Activated naive CD8-positive, alpha-beta T cell treated with anti-CD3 and anti-CD28 coated beads, Interleukin-2, amount 50 U/mL, for 16 hours (primary cell): ENCODE measurements around the gene FAM76B.
"Not testable (repeated sequence)": the region's sequence is repeated elsewhere in the genome, so short reads cannot be mapped to it uniquely, and the experiment has no call there.

ENCODE experiments used
- DNase-seq: peaks from one replicate; pipeline ENCODE4 v3.0.0-alpha.2; 2020; ENCODE audit warnings: low read depth, low spot score

FAM76B gene

GRCh38 chr11:95789506-95790122 is at the start of gene FAM76B:
FAM76B (minus strand) TSS chr11:95789782; CDS start chr11:95789478, 304 bp downstream.
- DNase-seq = peak; percentile 86

DNA sequence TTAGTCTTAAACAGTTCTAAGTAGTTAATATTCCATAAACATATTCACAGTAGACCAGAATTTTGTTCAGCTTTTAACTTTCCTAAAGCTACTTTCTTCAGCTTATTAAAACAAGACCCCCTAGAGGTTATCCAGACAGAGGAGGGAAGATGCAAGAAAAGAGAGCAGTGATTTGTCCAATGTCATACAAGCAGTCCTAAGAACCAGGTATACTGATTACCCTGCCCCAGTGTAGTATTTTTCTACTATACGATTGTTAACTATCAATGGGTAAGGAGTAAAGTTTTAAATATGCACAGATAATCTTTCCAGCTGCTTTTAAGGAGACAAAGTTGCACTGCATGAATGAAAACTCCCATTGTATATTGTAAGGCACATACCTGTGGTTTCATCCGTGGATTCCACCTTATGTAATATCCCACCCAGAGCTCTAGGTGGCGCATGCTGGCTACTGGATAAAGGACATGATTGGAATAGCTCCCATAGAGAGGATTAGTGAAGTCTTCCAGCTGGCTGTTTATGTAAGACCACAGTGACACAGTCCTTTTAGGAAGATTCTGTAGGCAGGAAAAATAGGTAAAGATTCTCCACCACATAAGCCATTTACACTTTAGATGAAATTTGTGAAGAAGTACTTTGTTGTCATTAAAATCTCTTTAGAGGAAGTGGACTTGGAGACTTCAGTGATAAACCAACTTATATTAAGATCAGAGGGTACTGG is 46.3 kb upstream of the FAM76B start:
- DNase-seq = no peak

GRCh38 chr11:95835351-95835750 is 45.8 kb upstream of the FAM76B start:
- DNase-seq = no peak

DNA sequence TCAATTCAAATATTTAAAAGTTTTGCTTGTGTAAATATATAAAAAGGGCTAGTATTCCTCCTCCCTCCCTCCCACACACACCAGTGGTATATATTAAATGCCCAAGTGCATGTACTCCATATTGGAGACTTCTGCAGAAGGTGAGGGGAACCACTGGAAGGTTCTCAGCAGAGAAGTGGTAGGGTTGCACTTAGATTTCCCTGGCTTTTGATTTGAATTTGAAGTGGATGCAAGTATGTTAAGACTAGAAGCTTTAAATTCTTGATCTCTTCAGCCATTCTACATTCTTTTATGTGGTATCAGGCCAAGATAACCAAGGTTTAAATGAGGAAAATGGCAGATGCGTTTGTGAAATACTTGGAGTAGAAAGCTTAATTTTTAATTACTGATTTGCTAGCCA is 43.8 kb upstream of the FAM76B start:
- DNase-seq = no peak

DNA sequence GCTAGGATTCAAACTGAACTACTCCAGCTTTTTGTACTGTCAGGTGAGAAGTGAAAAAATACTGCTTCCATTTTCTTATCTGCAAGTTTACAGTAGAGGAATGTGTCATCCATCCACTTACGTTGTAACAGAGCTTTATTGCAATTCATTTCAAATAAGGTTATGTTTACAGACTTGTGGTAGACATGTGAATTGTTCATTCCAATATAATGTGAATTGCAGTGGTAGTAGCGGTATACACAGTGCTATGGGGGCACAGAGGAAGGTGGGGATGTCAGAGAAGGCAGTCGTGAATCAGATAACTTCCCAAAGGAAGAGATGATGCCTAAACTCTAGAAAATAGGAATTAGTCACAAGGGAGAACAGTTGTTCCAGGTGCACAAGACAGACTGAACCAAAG is 43.2 kb upstream of the FAM76B start:
- no peak for DNase-seq

GRCh38 chr11:95831198-95831883 is 41.8 kb upstream of the FAM76B start:
- DNase-seq = no peak

DNA sequence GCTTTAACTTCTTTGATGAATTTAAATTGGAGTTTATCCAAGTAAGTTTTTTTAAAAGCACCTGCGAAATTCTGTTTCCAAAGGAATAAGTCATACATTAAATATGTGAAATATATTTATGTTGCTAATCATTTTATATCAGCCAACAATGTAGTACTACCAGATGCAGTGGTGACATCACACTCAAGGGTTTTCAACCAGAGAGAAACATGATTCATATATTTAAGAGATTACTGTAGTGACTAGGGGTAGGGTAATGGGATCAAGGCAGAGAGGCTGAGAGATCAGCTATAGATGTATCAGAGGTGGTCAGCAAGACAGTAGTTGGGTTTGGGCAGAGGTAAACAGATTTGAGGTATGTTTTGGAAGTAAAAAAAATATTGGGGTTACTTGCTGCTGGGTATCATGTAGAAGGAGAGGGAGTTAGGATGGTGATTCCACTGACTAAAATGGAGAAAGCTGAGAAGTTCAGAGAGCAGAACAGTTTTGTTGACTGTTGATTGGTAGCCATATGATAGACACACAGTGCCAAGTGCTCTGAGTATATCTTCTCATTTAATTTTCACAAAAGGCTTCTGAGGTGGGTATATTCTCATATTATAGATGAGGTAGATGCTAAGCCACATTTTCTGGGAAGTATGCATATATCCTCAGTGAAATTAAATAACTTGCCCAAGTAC is 40.1 kb upstream of the FAM76B start:
- DNase-seq = no peak

DNA sequence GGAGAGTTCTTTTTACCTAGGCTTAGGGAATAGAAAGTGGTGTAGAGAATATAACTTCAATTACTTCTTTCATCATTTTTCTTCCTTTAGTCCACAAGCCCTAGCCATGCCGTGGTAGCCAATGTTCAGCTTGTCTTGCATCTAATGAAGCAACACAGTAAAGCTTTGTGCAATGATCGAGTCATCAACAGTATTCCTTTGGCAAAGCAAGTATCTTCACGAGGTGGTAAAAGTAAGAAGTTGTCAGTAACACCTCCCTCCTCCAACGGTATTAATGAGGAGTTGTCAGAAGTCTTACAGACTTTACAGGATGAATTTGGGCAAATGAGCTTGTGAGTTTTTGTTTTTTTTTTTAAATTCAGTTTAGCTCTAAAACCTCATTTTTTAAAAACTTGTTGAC is 38.1 kb upstream of the FAM76B start:
- DNase-seq = no peak

GRCh38 chr11:95821640-95822039 is 32.1 kb upstream of the FAM76B start:
- DNase-seq = no peak

DNA sequence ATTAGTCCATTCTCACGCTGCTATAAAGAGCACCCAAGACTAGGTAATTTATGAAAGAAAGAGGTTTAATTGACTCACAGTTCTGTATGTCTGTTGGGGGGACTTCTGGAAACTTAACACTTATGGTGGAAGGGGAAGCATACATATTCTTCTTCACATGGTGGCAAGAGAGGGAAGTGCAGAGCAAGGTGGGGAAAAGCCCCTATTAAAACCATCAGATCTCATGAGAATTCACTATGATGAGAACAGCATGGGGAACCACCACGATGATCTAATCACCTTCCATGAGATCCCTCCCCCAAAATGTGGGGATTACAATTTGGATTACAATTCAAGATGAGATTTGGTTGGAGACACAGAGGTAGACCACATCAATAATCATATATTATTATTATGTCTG is 26.5 kb upstream of the FAM76B start:
- DNase-seq = no peak

DNA sequence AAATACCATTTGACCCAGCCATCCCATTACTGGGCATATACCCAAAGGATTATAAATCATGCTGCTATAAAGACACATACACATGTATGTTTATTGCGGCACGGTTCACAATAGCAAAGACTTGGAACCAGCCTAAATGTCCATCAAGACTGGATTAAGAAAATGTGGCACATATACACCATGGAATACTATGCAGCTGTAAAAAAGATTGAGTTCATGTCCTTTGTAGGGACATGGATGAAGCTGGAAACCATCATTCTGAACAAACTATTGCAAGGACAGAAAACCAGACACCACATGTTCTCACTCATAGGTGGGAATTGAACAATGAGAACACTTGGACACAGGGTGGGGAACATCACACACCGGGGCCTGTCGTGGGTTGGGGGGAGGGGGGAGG is 21.5 kb upstream of the FAM76B start:
- DNase-seq = not testable (repeated sequence)

GRCh38 chr11:95806464-95806863 is 16.9 kb upstream of the FAM76B start:
- not testable (repeated sequence) for DNase-seq

- no peak for DNase-seq
Observed at GRCh38 chr11:95805869-95806268, 16.3 kb upstream of the FAM76B start.

GRCh38 chr11:95803973-95804372 is 14.4 kb upstream of the FAM76B start:
- no peak for DNase-seq

DNA sequence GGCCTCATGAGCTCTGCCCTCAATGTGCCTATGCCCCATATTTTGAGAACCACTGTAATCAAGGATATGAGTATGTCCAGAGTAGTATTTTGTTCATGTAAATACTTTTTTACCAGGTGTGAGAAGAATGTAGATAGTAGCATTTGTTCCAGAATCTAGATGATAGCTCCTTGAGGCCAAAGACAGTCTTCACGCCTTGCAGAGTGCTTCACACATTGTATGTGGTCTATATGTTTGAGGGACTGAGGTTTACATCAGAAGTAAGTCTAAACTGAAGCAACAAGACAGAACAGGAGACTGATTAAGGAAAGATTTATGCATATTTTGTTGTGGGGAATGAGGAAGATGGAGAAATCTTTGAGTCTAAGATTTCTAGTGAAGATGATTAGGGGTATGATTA is 13.2 kb upstream of the FAM76B start:
- no peak for DNase-seq

- no peak for DNase-seq
Observed at GRCh38 chr11:95800438-95800837, 10.9 kb upstream of the FAM76B start.

GRCh38 chr11:95799546-95799945 is 10.0 kb upstream of the FAM76B start:
- no peak for DNase-seq

DNA sequence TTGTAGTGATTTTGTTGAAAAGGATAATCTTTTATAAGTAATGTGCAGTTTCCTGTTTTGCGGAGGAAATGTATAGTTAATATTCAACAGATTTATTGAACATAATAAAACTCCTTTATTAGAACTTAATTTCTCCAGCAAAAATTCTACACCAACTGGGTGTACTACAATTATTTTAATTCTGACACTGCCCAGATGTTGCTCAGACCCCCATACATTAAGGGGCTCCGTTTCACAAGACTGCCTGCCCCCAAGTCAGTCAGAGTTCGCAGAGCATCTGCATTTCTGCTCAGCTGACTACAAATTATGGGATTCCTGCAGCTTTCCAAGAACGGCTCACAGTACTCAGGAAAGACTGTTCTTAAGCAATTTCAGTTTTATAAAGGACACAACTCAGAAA is 6.9 kb upstream of the FAM76B start:
- DNase-seq = no peak

GRCh38 chr11:95795627-95796295 is 6.2 kb upstream of the FAM76B start:
- no peak for DNase-seq

- no peak for DNase-seq
Observed at GRCh38 chr11:95794086-95794485, 4.5 kb upstream of the FAM76B start.

DNA sequence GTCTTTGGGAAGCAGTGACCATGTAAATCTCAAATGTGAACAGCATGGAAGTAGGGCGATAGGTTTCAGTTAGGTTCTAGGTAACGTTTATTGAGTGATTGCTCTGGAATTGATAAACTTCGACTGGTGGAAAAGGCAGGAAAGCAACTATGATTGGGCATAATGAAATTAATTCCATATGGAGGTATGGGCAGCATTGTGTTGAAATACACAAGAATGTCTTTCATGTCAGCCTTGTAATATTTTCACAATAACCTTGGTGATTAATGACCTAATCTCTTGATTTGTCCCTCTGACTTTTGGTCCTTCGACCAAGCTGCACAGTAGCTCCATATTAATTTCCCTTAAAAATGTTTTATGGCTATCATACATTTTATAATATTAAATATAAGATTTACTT is 3.5 kb upstream of the FAM76B start:
- DNase-seq = no peak

- DNase-seq = no peak
Observed at GRCh38 chr11:95792700-95793099, 3.1 kb upstream of the FAM76B start.
